ENCODE results near the gene INF2.
"Not testable (repeated sequence)": the region's sequence is repeated elsewhere in the genome, so short reads cannot be mapped to it uniquely, and the experiment has no call there.

Gene INF2

DNA sequence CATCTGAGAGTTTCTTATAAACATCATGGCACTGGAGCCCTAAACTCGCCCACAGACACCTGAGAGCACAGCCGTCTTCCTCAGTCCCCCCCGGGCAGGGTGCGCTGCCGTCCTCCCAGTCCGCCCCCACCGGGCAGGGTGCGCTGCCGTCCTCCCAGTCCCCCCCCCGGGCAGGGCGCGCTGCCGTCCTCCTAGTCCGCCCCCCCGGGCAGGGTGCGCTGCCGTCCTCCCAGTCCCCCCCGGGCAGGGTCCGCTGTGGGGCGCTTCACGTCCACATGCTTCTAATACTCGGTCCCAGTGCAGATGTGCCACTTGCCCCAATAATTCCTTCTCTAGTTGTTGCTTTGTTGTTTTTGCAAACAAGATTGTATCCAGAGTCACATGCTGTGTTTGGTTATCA, 27.7 kb downstream of the INF2 start:
- peak in 1 of 51 donors; percentile 21 for DNase-seq

DNA sequence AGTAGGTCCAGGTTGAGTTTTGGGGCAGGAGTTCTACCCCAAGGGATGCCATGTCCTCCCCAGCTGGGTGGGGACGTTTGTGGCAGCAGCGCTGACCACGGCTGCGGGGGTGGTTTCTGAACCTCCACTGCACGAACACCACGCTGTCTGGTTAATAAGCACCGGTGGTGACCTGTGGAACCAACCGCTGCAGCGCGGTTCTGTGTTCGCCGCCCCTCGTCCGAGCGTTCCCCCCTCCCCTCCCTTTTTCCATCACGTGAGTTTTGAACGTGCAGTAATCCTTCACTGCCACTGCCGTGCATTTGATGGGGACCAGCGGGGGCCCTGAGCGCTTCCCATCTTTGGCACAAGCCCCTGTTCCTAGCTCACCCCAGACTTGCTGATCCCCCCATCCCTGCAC, 28.2 kb downstream of the INF2 start:
- no peak for DNase-seq

DNA sequence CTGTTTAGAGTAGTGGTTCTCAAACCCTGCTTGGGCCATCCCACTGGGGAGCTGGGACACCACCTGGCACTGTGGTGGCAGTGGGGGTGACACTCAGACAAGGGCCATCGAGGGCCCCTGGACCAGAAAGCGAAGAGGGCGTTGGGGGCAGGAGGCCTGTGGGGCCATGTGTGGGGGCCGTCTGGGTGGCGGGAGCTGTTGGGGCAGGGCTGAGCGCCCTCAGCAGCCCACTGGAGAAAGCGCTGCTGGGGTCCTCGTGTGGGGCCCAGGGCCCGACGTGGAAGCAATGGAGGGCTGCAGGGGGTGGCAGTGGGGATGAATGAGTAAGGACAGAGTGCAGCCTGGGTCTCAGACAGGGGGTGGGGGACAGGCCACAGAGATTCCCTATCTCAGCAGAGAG, 28.7 kb downstream of the INF2 start:
- no peak for DNase-seq

DNA sequence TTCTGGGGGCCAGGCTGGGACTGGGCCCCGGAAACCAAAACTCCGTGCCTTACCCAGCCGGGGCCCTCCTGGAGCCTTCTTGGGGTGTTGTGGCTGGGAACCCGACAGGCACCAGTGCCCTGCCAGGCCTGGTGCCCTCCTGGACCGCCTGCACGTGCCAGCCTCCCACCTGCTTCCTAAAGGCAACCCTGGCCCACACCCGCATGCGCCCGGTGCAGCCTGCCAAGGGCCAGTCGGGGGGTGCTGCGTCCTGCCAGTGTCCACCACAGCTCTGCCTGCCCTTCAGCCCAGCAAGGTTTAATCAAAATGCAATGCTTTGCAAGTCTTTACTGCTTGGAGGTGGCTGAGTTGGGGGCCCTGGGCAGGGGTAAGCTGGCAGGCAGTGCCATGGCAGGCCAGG, 29.5 kb downstream of the INF2 start:
- no peak for DNase-seq

DNA sequence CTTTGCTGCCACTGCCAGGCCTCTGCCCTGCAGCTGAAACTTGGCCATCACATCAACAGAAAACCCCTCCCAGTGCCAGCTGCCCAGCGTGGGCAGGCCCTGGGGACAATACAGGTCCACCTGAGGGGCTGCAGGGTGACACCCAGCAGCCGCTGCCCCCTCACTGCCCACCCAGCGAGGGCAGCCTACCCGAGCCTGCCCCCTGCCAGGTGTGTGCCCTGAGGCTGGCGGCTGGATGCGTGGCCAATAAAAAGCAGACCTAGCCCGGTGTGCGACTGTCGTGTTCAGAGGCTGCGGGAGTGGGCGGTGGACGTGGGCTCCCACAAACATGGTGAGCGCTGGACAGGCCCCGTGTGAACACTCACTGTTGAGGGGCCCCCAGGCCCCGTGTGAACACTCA, 29.9 kb downstream of the INF2 start:
- DNase-seq = no peak

DNA sequence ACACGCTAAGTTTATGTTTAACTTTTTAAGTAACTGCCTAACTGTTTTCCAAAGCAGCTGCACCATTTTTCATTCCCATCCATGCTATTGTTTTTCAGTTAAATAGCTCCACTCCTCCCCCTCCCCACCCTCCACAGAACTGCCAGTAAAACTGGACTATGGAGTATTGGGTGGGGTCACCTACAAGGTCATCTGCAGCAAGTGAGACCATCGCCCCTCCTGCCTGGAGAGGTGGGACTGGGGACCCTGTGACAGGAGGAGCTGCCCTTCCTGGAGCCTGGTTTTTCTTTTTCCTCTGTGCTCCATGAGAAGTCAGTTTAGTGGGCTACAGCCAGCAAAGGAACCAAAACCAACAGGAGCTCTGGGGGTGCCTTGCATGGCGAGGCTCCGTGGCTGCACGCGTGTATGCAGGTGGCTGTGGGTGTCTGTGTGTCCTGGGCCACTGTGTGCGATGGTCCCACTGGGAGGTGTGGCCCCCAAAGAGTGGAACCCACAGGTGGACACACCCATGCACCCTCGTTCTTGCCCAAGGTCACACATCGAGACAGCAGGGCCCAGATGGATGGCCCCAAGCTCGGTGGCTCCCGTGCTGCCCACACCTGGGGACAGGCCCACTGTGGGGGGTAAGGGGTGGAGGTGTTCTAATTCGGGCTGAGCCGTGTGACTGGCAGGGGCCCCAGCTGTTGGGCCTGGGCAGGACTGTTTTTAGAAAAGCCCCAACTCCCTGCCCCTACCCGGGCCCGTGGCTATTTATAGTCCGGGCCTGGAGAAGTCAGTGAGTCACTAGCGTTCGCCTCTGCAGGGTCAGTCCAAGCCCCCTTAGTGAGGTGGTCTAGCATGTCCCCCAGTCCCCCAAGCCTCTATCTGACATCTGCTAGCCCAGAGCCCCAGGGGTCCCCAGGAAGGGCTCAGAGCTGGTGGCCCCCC, 32.4 kb downstream of the INF2 start:
- no peak for DNase-seq

DNA sequence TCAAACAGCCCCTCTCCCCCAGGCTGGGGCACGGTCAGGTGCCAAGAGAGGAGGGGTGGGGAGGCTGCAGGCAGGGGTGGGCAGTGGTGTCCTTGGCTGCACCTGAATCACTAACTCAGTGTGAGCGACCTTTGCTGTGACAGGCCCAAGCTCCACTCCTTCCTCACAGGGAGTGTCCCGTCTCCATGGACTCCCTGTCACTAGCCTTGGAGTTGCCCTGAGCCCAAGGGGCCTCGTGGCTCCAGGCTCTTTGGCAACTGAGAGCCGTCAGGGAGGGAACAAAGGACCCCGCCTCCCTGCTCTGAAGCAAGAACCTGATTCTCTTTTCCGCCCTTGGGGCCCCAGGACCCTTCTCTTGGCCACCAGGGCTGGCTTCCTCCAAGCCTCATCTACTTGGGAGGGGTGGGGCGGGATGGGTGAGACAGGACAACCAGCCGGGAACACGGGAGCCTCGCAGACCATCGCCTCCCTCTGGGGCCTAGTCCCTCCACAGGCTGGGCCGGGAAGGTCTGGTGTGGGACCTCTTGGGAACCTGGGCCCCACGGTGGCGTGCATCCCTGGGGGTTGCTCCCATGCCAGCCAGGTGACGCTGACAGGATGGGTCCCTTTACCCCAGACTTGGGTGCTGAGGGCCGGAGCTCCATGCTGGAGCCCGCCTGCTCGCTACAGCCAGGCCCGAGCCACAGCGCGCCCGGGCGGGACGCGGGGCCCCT, 33.7 kb downstream of the INF2 start:
- DNase-seq = no peak

DNA sequence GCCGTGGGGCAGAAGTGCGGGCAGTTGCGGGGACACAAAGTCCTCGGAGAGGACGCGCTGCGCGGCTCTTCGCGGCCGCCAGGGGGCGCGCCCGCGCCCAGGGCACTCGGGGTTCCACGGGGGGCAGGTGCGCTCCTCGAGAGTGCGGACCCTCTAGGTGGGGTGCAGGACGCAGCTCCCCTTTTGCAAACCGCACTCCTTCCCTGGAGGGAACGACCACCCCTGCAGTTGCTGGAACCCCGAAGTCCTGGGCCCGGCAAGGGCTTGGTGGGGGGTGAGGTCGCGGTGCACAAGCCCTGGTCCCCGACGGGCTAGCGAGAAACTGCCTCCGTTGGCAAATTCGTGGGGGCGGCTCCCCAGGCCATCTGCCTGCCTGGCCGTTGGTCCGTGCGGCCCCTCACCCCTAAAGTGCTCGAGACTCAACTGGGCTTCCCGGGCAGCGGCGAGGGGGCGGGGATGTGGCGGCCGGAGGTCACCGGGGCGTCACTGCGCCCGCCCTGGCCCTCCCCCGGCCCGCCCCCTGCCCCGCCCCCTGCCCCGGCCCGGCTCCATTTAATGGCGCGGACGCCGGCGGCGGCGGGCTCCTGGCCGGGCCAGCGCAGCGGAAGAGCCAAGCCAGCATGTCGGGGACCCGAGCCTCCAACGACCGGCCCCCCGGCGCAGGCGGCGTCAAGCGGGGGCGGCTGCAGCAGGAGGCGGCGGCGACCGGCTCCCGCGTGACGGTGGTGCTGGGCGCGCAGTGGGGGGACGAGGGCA, 34.4 kb downstream of the INF2 start, which contains the start of gene ADSS1:
Gene ADSS1 (plus strand): TSS at position 579 of the 756 bp plus-strand sequence. CDS start 42 bp downstream, at position 621.
- peak in 34 of 51 donors; percentile 19 to 80 (median 53) for DNase-seq

DNA sequence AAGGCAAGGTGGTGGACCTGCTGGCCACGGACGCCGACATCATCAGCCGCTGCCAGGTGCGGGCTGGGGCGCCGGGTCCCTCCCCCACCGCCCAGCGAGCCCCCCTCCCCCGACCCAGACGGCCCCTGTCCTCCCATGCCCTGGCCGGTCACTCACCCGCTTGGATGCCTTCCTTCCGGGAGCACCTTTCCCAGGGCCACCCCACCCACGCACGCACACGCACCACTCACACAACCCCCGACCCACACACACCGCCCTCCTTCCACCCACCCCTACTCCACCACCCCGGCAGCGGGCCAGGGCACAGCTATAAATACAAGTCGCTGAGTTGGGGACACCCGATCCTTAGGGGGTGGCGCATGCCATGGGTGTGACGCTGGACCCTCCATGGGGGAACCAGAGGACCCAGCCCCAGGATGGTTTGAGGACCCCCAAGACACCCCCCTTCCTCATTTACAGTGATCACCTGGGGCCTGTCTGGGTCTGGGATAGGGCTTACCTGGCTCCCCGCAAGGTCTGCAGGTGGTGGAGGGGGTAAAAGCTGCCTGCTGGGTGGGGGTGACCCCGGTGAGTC, 35.1 kb downstream of the INF2 start:
- DNase-seq = peak in 7 of 51 donors; percentile 37 to 72 (median 57)

DNA sequence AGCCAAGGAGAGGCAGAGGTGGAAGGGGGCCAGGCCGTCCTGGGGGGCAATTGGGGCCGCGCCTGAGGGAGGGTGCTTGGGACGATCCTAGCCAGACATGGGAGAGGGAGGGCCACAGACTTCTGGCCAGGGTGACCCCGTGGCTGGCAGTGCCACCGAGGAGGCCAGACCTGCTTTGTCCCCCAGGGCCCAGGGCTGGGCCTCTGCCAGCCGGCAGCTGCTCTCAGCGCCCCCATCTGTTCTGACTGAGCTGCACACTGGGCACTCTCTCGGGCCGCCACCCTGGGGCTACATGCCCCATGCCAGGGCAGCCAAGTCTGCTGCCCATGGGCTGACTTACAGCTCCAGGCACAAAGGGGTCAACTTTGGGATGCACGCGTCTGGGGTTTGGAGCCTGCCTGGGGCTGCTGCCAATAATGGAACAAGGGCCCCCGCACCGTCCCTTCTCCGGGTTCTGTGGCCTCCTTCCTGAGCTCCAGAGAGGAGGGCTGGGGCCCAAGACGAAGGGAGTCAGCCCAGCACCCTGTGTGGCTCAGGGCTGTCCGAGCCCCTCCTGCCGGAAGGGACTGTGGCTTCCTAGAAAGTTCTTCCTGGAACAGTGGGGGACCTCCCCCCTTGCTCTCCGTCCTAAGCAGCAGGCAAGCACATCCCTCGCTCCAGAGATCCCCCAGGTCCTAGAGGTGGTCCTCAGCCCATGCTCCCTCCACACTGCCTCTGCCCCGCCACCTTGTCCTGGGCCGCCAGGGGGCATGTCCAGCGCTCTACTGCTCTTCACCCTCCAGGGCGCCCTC, 35.8 kb downstream of the INF2 start:
- DNase-seq = peak in 27 of 51 donors; percentile 20 to 69 (median 47)

DNA sequence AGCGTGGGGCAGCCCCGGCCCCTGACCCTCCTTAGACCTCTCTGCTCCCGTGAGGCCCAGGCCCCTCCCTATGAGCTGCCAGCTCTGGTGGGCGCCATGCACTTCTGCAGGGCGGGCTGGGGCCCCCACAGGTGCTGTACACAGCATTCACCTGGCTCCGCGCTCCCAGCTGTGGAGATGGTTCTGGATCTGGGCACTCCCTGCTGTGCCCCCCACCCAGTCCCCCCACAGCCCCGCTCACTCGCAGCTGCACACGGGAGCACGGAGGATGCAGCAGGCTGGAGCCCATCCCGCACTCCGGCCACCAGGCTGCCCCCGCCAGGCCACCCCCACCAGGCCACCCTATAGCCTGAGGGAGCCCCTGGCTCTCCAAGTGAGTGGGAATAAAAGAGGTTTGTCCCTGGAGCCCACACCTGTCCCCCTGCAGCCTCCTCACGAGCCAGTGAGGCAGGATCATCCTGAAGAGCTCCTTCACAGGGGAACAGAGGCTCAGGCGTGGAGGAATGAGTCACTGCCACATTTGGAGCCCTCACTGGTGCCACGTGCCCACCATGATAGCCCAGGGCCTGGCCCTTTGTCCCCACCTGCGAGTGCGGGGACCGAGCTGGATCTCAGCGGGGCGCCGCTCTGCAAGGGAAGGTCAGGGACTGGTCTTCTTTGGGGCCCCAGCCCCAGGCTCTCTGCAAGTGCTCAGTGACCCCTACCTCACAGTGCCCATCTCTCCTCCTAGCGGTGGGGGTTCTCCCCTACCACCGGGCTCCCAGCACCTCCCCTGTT, 36.5 kb downstream of the INF2 start:
- no peak for DNase-seq

DNA sequence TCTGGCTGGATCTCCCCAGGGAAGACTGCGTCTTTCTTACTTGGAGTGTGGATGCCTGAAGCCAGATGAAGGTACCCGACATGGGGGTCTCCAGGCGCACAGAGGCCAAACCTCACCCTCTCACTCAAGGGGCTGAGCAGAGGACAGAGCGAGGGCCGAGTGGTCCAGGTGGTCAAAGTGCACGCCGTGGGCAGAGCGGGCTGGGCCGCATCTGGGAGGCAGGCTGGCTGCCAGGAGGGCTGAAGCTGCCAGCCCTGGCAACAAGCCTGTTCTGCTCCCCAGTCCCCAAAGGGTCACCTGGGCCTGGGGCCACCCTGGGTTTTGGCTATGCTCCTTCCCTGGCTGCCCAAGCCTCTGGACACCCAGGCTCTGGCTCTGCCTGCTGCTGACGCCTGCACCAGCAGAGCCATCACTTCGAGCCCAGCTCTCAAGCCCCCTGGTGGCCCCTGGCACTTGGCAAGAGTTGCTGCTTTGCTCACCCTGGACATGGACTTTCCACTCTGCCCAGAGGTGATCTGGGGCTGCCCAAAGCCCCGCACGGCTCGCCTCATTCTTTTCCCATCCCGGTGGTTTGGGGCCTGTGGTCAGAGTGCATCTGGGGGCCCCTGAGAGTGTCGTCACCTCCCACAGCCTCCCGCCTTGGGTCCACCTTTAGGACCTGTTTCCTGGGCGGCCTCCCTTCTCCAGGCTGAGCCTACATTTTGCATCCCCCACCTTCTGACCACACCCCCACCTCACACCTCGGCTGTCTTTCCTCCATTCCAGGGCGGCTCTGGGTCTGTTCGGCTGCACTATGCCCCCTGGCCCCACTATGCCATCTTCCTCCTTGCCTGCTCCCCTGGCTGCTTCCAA, 37.4 kb downstream of the INF2 start:
- DNase-seq = peak in 8 of 51 donors; percentile 22 to 49 (median 29)

DNA sequence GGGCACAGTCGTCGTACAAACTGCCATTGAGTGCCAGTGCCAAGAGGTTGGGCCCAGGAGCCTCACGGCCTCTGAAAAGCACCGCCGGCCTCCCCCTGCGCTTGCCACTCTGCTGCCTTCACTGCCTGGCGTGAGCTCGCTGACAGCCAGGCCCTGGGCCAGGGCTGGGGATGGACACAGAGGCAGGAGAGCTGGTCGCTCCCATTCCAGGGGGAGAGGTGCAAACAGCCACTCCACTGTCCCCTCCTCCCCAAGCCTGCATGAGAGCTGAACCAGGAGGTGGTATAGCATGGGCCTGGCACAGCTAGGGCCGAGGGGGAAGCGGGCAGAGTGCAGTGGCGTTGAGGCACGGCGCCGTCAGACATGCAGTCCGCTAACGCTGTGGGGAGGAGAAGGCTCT, 39.2 kb downstream of the INF2 start:
- no peak for DNase-seq

DNA sequence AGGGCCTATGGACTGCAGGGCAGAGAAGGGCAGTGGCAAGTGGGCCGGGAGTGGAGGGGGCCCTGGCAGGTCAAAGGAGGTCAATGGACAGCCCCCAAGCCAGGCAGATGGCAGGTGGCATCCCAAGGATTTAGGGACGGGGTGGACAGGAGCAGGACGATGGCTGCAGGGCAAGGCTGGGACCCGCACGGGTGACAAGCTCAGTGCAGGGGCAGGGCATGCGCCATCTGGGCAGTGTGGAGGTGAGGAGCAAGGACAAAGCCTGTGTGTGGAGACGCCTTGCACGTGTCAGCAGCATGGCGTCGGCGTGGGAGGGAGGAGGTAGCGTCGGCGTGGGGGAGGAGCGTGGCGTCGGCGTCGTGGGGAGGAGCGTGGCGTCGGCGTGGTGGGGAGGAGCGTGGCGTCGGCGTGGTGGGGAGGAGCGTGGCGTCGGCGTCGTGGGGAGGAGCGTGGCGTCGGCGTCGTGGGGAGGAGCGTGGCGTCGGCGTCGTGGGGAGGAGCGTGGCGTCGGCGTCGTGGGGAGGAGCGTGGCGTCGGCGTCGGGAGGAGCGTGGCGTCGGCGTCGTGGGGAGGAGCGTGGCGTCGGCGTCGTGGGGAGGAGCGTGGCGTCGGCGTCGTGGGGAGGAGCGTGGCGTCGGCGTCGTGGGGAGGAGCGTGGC, 39.9 kb downstream of the INF2 start:
- not testable (repeated sequence) for DNase-seq

DNA sequence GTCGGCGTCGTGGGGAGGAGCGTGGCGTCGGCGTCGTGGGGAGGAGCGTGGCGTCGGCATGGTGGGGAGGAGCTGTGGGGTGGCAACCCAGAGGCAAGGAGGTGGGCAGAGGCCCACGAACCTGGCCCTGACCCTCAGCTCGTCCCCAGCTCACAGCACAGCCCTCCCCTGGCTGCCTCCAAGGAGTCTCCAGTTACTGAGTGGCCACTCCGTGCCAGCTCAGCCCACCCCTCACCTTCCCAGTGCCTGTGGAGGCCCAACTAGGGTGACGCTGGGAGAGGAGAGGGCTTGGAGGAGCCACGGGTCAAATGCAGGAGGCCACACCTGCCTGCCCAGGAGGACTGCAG, 40.4 kb downstream of the INF2 start:
- DNase-seq = no peak

DNA sequence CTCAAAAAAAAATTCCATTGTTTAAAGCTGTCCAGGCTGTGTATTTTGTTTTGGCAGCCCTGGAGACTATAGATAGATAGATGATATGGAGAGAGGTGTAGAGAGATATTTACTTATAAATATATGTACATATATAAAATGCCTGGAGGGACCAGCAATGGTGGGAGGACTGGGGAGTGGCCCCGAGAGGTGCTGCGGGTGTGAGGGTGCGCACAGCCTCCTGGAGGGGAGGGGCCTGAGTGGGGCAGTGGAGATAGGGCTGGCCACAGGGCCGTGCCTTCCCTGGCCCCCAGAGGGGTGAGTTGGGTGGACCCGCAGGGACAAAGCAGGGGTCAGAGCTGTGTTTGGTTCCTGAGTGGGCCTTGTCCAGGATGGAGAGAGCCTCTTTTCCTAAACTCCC, 41.1 kb downstream of the INF2 start:
- no peak for DNase-seq

DNA sequence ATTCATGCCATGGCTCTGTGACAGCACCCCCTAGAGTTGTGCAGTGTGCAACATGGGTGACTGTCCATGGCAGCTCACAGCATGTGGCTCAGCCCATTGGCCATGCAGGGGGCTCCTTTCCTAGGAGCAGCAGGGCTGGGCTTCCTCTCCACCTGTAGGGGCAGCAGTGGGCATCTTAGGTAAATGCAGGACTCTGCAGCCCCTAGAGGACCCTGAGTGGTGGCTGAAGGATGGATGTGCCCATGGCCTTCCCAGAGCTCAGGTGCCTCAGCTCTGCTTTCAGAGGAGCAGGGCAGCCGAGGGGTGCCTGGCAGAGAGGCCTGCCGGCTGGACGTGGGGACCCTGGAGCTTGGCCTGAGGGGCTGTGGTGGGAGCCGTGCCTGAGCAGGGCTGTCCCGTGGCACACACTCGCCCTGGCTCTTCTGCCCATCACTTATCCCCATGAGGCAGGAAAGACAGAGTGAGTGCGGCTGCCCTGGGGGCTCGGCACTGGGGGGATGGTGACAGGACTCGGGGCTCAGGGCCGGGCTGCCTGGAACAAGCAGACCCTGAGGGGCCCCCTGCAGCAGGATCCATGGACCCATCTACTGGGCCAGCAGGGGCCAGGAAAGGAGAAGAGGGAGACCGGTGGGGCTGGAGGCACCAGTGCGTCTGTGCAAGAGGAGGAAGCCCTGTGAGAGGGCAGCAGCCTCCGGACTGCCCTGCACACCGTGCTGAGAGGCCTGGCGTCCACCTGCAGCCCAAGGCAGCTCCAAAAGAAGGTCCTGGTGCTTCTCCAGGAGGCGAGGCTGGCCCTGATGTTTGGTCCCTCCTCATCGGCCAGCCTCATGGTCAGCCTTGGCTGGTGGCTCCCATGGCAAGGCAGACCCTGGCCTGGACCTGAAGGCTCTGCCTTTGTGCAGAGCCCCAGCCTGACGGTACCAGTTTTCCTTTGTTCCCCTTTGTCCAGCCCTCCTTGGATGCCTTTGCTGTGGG, 42.2 kb downstream of the INF2 start:
- no peak for DNase-seq

Data from hypothalamus (tissue), 51 donors.